IMR-90 (cell line): ENCODE measurements around the gene HSD3B1. TPM values are rescaled to one million over a fixed set of nuclear protein-coding genes. Genes with fewer than 3 reads are reported as not detected.

ENCODE experiments used
- ATAC-seq: fragments of 200-7000 bp; cut with Tn5 transposase; 2 replicates; pipeline ENCODE4 v1.9.1; 2020; ENCODE audit warnings: low read depth, mild to moderate bottlenecking, moderate library complexity
- BruUV-seq: library from RNA; stranded (reverse); fragments of 400-500 nt; replicated peaks from 2 replicates; lab custom pipeline; 2021; lab: Mats Ljungman, UMichigan
- CTCF ChIA-PET: fragments of 300-600 bp; formaldehyde crosslinking; extraction: SDS; loops from one replicate; lab custom pipeline; 2021; ENCODE audit warnings: antibody characterized with exemption; lab: Yijun Ruan, JAX
- POLR2A ChIA-PET: fragments of 300-600 bp; sonication (Branson Sonifier 250); formaldehyde crosslinking; loops from one replicate; lab custom pipeline; 2022; ENCODE audit warnings: antibody characterized with exemption; ENCODE audit not compliant: unreplicated experiment; lab: Charles Lee
- DNase-seq: peaks from one replicate; pipeline ENCODE4 v3.0.0; 2013
- H2AFZ ChIP-seq: replicated peaks from 2 replicates; pipeline ENCODE3; 2013; ENCODE audit warnings: low read length, mild to moderate bottlenecking; ENCODE audit not compliant: poor library complexity
- H2AK5ac ChIP-seq: 2 replicates; pipeline ENCODE4 v1.6.1; 2013; ENCODE audit warnings: low read depth, low read length, inconsistent platforms
- H2AK9ac ChIP-seq: replicated peaks from 2 replicates; pipeline ENCODE3; 2013; ENCODE audit warnings: mild to moderate bottlenecking, low read depth, low read length, moderate library complexity; ENCODE audit not compliant: poor library complexity
- H2BK120ac ChIP-seq: 2 replicates; pipeline ENCODE4 v1.6.1; 2013; ENCODE audit warnings: low read depth, low read length, inconsistent platforms
- H2BK15ac ChIP-seq: 3 replicates; pipeline ENCODE4 v1.6.1; 2013; ENCODE audit warnings: low read depth, low read length, inconsistent platforms
- H2BK20ac ChIP-seq: 2 replicates; pipeline ENCODE4 v1.6.1; 2013; ENCODE audit warnings: low read depth, mild to moderate bottlenecking, inconsistent platforms, low read length, moderate library complexity
- H2BK5ac ChIP-seq: 2 replicates; pipeline ENCODE4 v1.6.1; 2013; ENCODE audit warnings: mild to moderate bottlenecking, low read depth, low read length, inconsistent platforms; ENCODE audit not compliant: poor library complexity, severe bottlenecking
- H3K14ac ChIP-seq: replicated peaks from 2 replicates; pipeline ENCODE4 v1.6.1; 2013; ENCODE audit warnings: low read depth, low read length, inconsistent platforms
- H3K18ac ChIP-seq: 2 replicates; pipeline ENCODE4 v1.6.1; 2013; ENCODE audit warnings: low read depth, low read length, control low read depth
- H3K23ac ChIP-seq: 2 replicates; pipeline ENCODE4 v1.6.1; 2013; ENCODE audit warnings: low read depth, low read length, inconsistent platforms
- H3K27ac ChIP-seq: 2 replicates; pipeline ENCODE4 v1.5.1; 2013; ENCODE audit warnings: mild to moderate bottlenecking, control low read depth, low read length; ENCODE audit not compliant: insufficient read depth
- H3K27me3 ChIP-seq: 2 replicates; pipeline ENCODE4 v1.6.1; 2013; ENCODE audit warnings: low read length; ENCODE audit not compliant: control insufficient read depth, insufficient read depth
- H3K36me3 ChIP-seq: 2 replicates; pipeline ENCODE4 v1.6.1; 2013; ENCODE audit warnings: low read length, mixed read lengths; ENCODE audit not compliant: control insufficient read depth, insufficient read depth
- H3K4ac ChIP-seq: 2 replicates; pipeline ENCODE4 v1.6.1; 2013; ENCODE audit warnings: low read depth, low read length, inconsistent platforms
- H3K4me1 ChIP-seq: 2 replicates; pipeline ENCODE4 v1.6.1; 2013; ENCODE audit warnings: low read length, mixed read lengths; ENCODE audit not compliant: control insufficient read depth, insufficient read depth
- H3K4me2 ChIP-seq: 2 replicates; pipeline ENCODE4 v1.6.1; 2013; ENCODE audit warnings: low read depth, mild to moderate bottlenecking, control low read depth, low read length, moderate library complexity
- H3K4me3 ChIP-seq: 2 replicates; pipeline ENCODE4 v1.5.1; 2013; ENCODE audit warnings: low read depth, mild to moderate bottlenecking, control low read depth, low read length, moderate library complexity; ENCODE audit not compliant: insufficient read depth
- H3K56ac ChIP-seq: 2 replicates; pipeline ENCODE4 v1.6.1; 2013; ENCODE audit warnings: low read length, inconsistent platforms; ENCODE audit not compliant: insufficient read depth; ENCODE audit errors: extremely low read depth
- H3K79me1 ChIP-seq, 2 experiments: 2 replicates each; pipeline ENCODE4 v1.6.1; 2013; ENCODE audit warnings: low read length in 2 of 2, inconsistent platforms in 1 of 2, low read depth in 1 of 2
- H3K9ac ChIP-seq: 2 replicates; pipeline ENCODE4 v1.6.1; 2013; ENCODE audit warnings: low read depth, low read length, control low read depth
- H3K9me1 ChIP-seq: 2 replicates; pipeline ENCODE4 v1.6.1; 2013; ENCODE audit warnings: low read length, inconsistent platforms; ENCODE audit not compliant: insufficient read depth
- H3K9me3 ChIP-seq: 2 replicates; pipeline ENCODE4 v1.6.1; 2013; ENCODE audit warnings: low read length; ENCODE audit not compliant: control insufficient read depth, insufficient read depth
- H4K20me1 ChIP-seq: 2 replicates; pipeline ENCODE4 v1.6.1; 2013; ENCODE audit warnings: low read length, inconsistent platforms; ENCODE audit not compliant: insufficient read depth
- H4K5ac ChIP-seq: 2 replicates; pipeline ENCODE4 v1.6.1; 2013; ENCODE audit warnings: mild to moderate bottlenecking, low read depth, low read length, control low read depth
- H4K8ac ChIP-seq, 2 experiments: 2 replicates each; pipeline ENCODE4 v1.6.1; 2013; ENCODE audit warnings: low read depth in 2 of 2, low read length in 2 of 2, control low read depth in 1 of 2, inconsistent platforms in 1 of 2
- H4K91ac ChIP-seq: 2 replicates; pipeline ENCODE4 v1.6.1; 2013; ENCODE audit warnings: low read depth, low read length, inconsistent platforms; ENCODE audit not compliant: insufficient read depth
- BHLHE40 ChIP-seq: fragments of 150-350 bp; IDR thresholded peaks from 2 replicates; pipeline ENCODE4 v1.6.1; 2016; ENCODE audit warnings: mild to moderate bottlenecking, low read depth, low read length
- CEBPB ChIP-seq: IDR thresholded peaks from 2 replicates; pipeline ENCODE4 v1.6.1; 2012; ENCODE audit warnings: low read depth, low read length, improper control_type of control experiment
- CHD1 ChIP-seq: IDR thresholded peaks from 2 replicates; pipeline ENCODE4 v1.6.1; 2012; ENCODE audit warnings: low read depth, low read length, improper control_type of control experiment
- CTCF ChIP-seq: conservative IDR thresholded peaks from 2 replicates; pipeline ENCODE4 v1.5.1; 2012; ENCODE audit warnings: mild to moderate bottlenecking, low read depth, low read length, improper control_type of control experiment
- FOS ChIP-seq: fragments of 150-350 bp; IDR thresholded peaks from 2 replicates; pipeline ENCODE4 v1.6.1; 2016; ENCODE audit warnings: low read depth, low read length
- MAFK ChIP-seq: IDR thresholded peaks from 2 replicates; pipeline ENCODE4 v1.6.1; 2012; ENCODE audit warnings: low read depth, low read length, improper control_type of control experiment
- MAZ ChIP-seq: IDR thresholded peaks from 2 replicates; pipeline ENCODE4 v1.6.1; 2012; ENCODE audit warnings: low read depth, mild to moderate bottlenecking, low read length, improper control_type of control experiment, moderate library complexity, borderline replicate concordance
- MXI1 ChIP-seq: IDR thresholded peaks from 2 replicates; pipeline ENCODE4 v1.6.1; 2012; ENCODE audit warnings: low read depth, mild to moderate bottlenecking, low read length, moderate library complexity, borderline replicate concordance
- POLR2A ChIP-seq: IDR thresholded peaks from 2 replicates; pipeline ENCODE4 v1.6.1; 2012; ENCODE audit warnings: mild to moderate bottlenecking, low read depth, low read length
- RAD21 ChIP-seq: IDR thresholded peaks from 2 replicates; pipeline ENCODE4 v1.6.1; 2012; ENCODE audit warnings: low read length, improper control_type of control experiment
- RCOR1 ChIP-seq: IDR thresholded peaks from 2 replicates; pipeline ENCODE4 v1.6.1; 2012; ENCODE audit warnings: mild to moderate bottlenecking, low read length, improper control_type of control experiment; ENCODE audit not compliant: insufficient replicate concordance
- RFX5 ChIP-seq: IDR thresholded peaks from 2 replicates; pipeline ENCODE4 v1.8.0; 2012; ENCODE audit warnings: low read depth, mild to moderate bottlenecking, low read length, moderate library complexity
- SMC3 ChIP-seq: fragments of 150-350 bp; IDR thresholded peaks from 2 replicates; pipeline ENCODE4 v1.6.1; 2016; ENCODE audit warnings: low read depth, mild to moderate bottlenecking, antibody characterized with exemption, low read length, moderate library complexity
- USF2 ChIP-seq: fragments of 150-350 bp; IDR thresholded peaks from 2 replicates; pipeline ENCODE4 v1.6.1; 2017; ENCODE audit warnings: mild to moderate bottlenecking, antibody characterized with exemption, low read length, low read depth
- WGBS, 2 experiments: methylation state at CpG; one replicate each; pipeline versions ENCODE4 v1.1.5 to v1.1.7; 2013; ENCODE audit warnings: missing lambda C conversion rate in 2 of 2; ENCODE audit not compliant: insufficient read length in 1 of 2; ENCODE audit errors: extremely low coverage in 2 of 2; 5-methylcytosine and 5-hydroxymethylcytosine counted together
- dilution Hi-C: fragments of 300-500 bp; cut with HindIII; formaldehyde crosslinking; loops from one replicate; pipeline ENCODE4 v1.14.3; 2018; ENCODE audit warnings: low sequenced_read_pairs; ENCODE audit not compliant: unreplicated experiment
- in situ Hi-C: fragments of 300-500 bp; cut with MboI; formaldehyde crosslinking; loops from 3 replicates; pipeline ENCODE4 v1.14.3; 2019; ENCODE audit warnings: low sequenced_read_pairs, inconsistent platforms, mixed read lengths
- intact Hi-C: fragments of 100-400 bp; cut with micrococcal nuclease; formaldehyde crosslinking; loops from 2 replicates; pipeline ENCODE4 v1.10.0; 2022
- polyA plus RNA-seq, 3 experiments: library from polyadenylated mRNA; depleted of rRNA; stranded (reverse); fragments of >200 nt; gene quantifications; 2 replicates each; pipeline ENCODE4 v1.2.3, GENCODE V29; 2012; ENCODE audit warnings: low replicate concordance in 1 of 3
- total RNA-seq: library from RNA; depleted of rRNA; stranded (reverse); fragments of >200 nt; gene quantifications from 2 replicates; pipeline ENCODE4 v1.2.3, GENCODE V29; 2012

Gene HSD3B1
- total and polyA plus RNA-seq, 2 of the 4 experiments (the other 2 are of a cell fraction): not detected

GRCh38 chr1:119482517-119483425, 24.2 kb upstream of the HSD3B1 start:
- in situ Hi-C loops: no loop called here
- no peak overlapping the region for H2BK15ac ChIP-seq
- POLR2A ChIA-PET: no interaction called here

More at GRCh38 chr1:119482517-119483425, 24.2 kb upstream of the HSD3B1 start:
- Histone ChIP-seq H4K8ac (no peak overlapping the region), H2BK20ac (no peak overlapping the region), H3K4ac (no peak overlapping the region), H3K23ac (no peak overlapping the region), H2AK5ac (no peak overlapping the region), H3K27me3 (no peaks in the 10 kb centered on the region; the same call in 1 of the 2 replicates), H4K5ac (no peak overlapping the region), H3K36me3 (no peaks in the 10 kb centered on the region), H3K4me2 (no peak overlapping the region), H2BK120ac (no peak overlapping the region), H2AFZ (no peak overlapping the region), H3K56ac (no peak overlapping the region), H3K9me3 (no peaks in the 10 kb centered on the region), H3K4me1 (no peaks in the 10 kb centered on the region), H3K18ac (no peak overlapping the region), H3K4me3 (no peak overlapping the region), H3K79me1 (no peaks in the 10 kb centered on the region), H4K20me1 (no peaks in the 10 kb centered on the region), H3K14ac (no peak overlapping the region), H2AK9ac (no peak overlapping the region), H4K91ac (no peak overlapping the region), H3K9me1 (no peaks in the 10 kb centered on the region), H3K27ac (no peak overlapping the region), H3K9ac (no peak overlapping the region), H2BK5ac (no peak overlapping the region)
- BruUV-seq: no TSS peak
- no peak for ATAC-seq
- CTCF ChIA-PET: no interaction called here
- 20% methylated on average over 1 of the region's 6 CpGs; no CpG with 5 or more reads in 1 of the 2 experiments for WGBS, 2 experiments
- intact Hi-C loops (no loop called here), dilution Hi-C loops (no loop called here)
- no peak for DNase-seq
- TF ChIP-seq FOS (no peak), SMC3 (no peak), RCOR1 (no peak), POLR2A (no peak), BHLHE40 (no peak), USF2 (no peak), RFX5 (no peak), MXI1 (no peak), MAFK (no peak), CTCF (no peak), RAD21 (no peak), CEBPB (no peak), MAZ (no peak), CHD1 (no peak)
